DND-41 (cell line): ENCODE measurements around the gene SWI5.

Experiments
- EZH2 ChIP-seq: IDR thresholded peaks from 3 replicates; pipeline ENCODE4 v1.6.1; 2012; ENCODE audit warnings: borderline replicate concordance, low read depth, mild to moderate bottlenecking, moderate library complexity, low read length, inconsistent platforms; ENCODE audit not compliant: severe bottlenecking
- TF ChIP-seq, protein P1 (sequence below): IDR thresholded peaks from 2 replicates; pipeline ENCODE4 v1.5.1; 2012; ENCODE audit warnings: borderline replicate concordance, low read length, moderate library complexity, mild to moderate bottlenecking; ENCODE audit not compliant: poor library complexity, severe bottlenecking; ENCODE audit errors: extremely low read depth

DNA sequence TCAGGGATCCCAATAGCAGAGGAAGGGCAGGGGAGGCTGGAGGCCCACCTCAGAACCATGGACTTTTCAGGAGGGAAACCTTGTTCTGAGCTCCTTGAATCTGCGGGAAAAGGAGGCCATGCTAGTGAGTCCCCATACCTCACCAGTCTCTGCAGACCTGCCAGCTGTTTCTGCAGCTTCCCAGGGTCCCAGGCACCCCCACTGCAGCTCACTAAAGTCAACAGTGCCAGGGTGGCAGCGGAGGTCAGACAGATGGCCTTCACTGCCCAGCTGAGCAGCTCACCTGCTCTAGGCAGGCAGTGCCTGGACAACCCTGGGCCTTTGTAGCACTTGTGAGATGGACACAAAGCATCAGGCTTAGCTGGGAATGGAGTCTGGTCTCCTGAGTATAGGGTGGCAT is 59.8 kb downstream of the SWI5 start:
- TF ChIP-seq, protein P1, sequence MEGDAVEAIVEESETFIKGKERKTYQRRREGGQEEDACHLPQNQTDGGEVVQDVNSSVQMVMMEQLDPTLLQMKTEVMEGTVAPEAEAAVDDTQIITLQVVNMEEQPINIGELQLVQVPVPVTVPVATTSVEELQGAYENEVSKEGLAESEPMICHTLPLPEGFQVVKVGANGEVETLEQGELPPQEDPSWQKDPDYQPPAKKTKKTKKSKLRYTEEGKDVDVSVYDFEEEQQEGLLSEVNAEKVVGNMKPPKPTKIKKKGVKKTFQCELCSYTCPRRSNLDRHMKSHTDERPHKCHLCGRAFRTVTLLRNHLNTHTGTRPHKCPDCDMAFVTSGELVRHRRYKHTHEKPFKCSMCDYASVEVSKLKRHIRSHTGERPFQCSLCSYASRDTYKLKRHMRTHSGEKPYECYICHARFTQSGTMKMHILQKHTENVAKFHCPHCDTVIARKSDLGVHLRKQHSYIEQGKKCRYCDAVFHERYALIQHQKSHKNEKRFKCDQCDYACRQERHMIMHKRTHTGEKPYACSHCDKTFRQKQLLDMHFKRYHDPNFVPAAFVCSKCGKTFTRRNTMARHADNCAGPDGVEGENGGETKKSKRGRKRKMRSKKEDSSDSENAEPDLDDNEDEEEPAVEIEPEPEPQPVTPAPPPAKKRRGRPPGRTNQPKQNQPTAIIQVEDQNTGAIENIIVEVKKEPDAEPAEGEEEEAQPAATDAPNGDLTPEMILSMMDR = no peak
- no peak for TF ChIP-seq EZH2
